NCI-H1694 (cell line): ENCODE data around the gene PHPT1.
"Not testable (repeated sequence)": the region's sequence is repeated elsewhere in the genome, so short reads cannot be mapped to it uniquely, and the experiment has no call there.

Experiments
- DNase-seq: peaks from one replicate; lab custom pipeline; 2025; lab: John Stamatoyannopoulos, UW

Gene PHPT1

GRCh38 chr9:136823136-136824046 is 25.8 kb upstream of the PHPT1 start:
- DNase-seq = no peak

GRCh38 chr9:136824496-136825225 is 24.5 kb upstream of the PHPT1 start:
- DNase-seq = no peak

- DNase-seq = no peak
Observed at GRCh38 chr9:136825295-136826187, 23.7 kb upstream of the PHPT1 start.

- DNase-seq = no peak
Observed at GRCh38 chr9:136826188-136826541, 23.0 kb upstream of the PHPT1 start.

- no peak for DNase-seq
Observed at GRCh38 chr9:136826703-136827582, 22.3 kb upstream of the PHPT1 start.

GRCh38 chr9:136827794-136828473 is 21.3 kb upstream of the PHPT1 start:
- no peak for DNase-seq

GRCh38 chr9:136828474-136829140 is 20.6 kb upstream of the PHPT1 start:
- no peak for DNase-seq

GRCh38 chr9:136829412-136829811 is 19.8 kb upstream of the PHPT1 start:
- no peak for DNase-seq

- no peak for DNase-seq
Observed at GRCh38 chr9:136829981-136830885, 19.0 kb upstream of the PHPT1 start.

GRCh38 chr9:136831002-136831719 is 18.0 kb upstream of the PHPT1 start:
- DNase-seq = no peak

- DNase-seq = no peak
Observed at GRCh38 chr9:136831720-136832104, 17.5 kb upstream of the PHPT1 start.

- DNase-seq = no peak
Observed at GRCh38 chr9:136832581-136832980, 16.6 kb upstream of the PHPT1 start.

GRCh38 chr9:136833381-136834048 is 15.7 kb upstream of the PHPT1 start:
- not testable (repeated sequence) for DNase-seq

GRCh38 chr9:136835162-136835931 is 13.9 kb upstream of the PHPT1 start:
- DNase-seq = no peak

- no peak for DNase-seq
Observed at GRCh38 chr9:136835932-136836904, 13.0 kb upstream of the PHPT1 start.
